ENCODE data around the gene EFNB3.

- TF ChIP-seq MEF2A (IDR thresholded peaks at IDR 0.05; ENCODE audit: borderline replicate concordance, low read depth) (no peak), CTCF (IDR thresholded peaks at IDR 0.05) (no peak), RCOR1 (IDR thresholded peaks at IDR 0.05; ENCODE audit: low read length) (no peak), POLR2AphosphoS5 (IDR thresholded peaks at IDR 0.05; ENCODE audit: low read depth, low read length) (no peak), USF1 (IDR thresholded peaks at IDR 0.05; ENCODE audit: borderline replicate concordance, low read depth) (no peak), ELF1 (IDR thresholded peaks at IDR 0.05) (no peak), CHD2 (IDR thresholded peaks at IDR 0.05; ENCODE audit: low read length, partially characterized antibody) (no peak), RAD21 (IDR thresholded peaks at IDR 0.05; ENCODE audit: low read length) (no peak), NFIC (IDR thresholded peaks at IDR 0.05; ENCODE audit: borderline replicate concordance) (no peak), SMC3 (IDR thresholded peaks at IDR 0.05; ENCODE audit: low read depth, low read length) (no peak), EP300 (IDR thresholded peaks at IDR 0.05; ENCODE audit: borderline replicate concordance in 1 of 2, low read depth in 1 of 2, low read length in 1 of 2) (no peak), GABPA (IDR thresholded peaks at IDR 0.05; ENCODE audit: low read depth) (no peak), TCF12 (IDR thresholded peaks at IDR 0.05) (no peak)
Measured at GRCh38 chr17:7737601-7738000, 32.6 kb downstream of the EFNB3 start.

All from SK-N-SH (cell line).